H1 (cell line): ENCODE results near the gene MBTPS2. TPM values are rescaled to one million over a fixed set of nuclear protein-coding genes. Genes with fewer than 3 reads are reported as not detected.

Experiments used
- CTCF ChIA-PET: fragments of 300-600 bp; sonication (Branson Sonifier 250); formaldehyde crosslinking; loops from one replicate; lab custom pipeline; 2021; ENCODE audit not compliant: partially characterized antibody; lab: Charles Lee
- POLR2A ChIA-PET: fragments of 300-600 bp; sonication (Branson Sonifier 250); formaldehyde crosslinking; loops from one replicate; lab custom pipeline; 2021; ENCODE audit warnings: inconsistent platforms; ENCODE audit not compliant: partially characterized antibody; lab: Charles Lee
- DNase-seq, 2 experiments: peaks; one replicate each; pipeline versions ENCODE4 v3.0.0 to v3.0.0-alpha.2; 2010 to 2022; ENCODE audit warnings: low spot score in 2 of 2, low read depth in 1 of 2, mixed read lengths in 1 of 2
- FAIRE-seq: peaks from 2 replicates; lab custom pipeline; 2011; peaks lifted over from hg19 to GRCh38; lab: Jason Lieb, UNC
- H2AFZ ChIP-seq: 2 replicates; pipeline ENCODE4 v1.8.1; 2012; ENCODE audit warnings: low read length, inconsistent platforms
- H2AK5ac ChIP-seq: 2 replicates; pipeline ENCODE4 v1.6.1; 2013; ENCODE audit warnings: low read depth, low read length
- H2BK120ac ChIP-seq: replicated peaks from 2 replicates; pipeline ENCODE3; 2013; ENCODE audit warnings: low read depth, low read length, inconsistent platforms
- H2BK12ac ChIP-seq: 2 replicates; pipeline ENCODE4 v1.6.1; 2013; ENCODE audit warnings: low read depth, low read length
- H2BK15ac ChIP-seq: 2 replicates; pipeline ENCODE4 v1.6.1; 2013; ENCODE audit warnings: low read length
- H2BK20ac ChIP-seq: 2 replicates; pipeline ENCODE4 v1.6.1; 2013; ENCODE audit warnings: low read length
- H2BK5ac ChIP-seq: 2 replicates; pipeline ENCODE4 v1.6.1; 2013; ENCODE audit warnings: low read depth, low read length
- H3K14ac ChIP-seq: 2 replicates; pipeline ENCODE4 v1.6.1; 2013; ENCODE audit warnings: inconsistent platforms; ENCODE audit not compliant: insufficient read length
- H3K18ac ChIP-seq: 2 replicates; pipeline ENCODE4 v1.6.1; 2013; ENCODE audit warnings: low read length; ENCODE audit errors: extremely low read depth
- H3K23ac ChIP-seq: 2 replicates; pipeline ENCODE4 v1.6.1; 2013; ENCODE audit warnings: inconsistent platforms; ENCODE audit not compliant: insufficient read length
- H3K23me2 ChIP-seq: 2 replicates; pipeline ENCODE4 v1.6.1; 2013; ENCODE audit warnings: low read depth, low read length
- H3K27ac ChIP-seq: 2 replicates; pipeline ENCODE4 v1.6.1; 2011; ENCODE audit warnings: low read depth, low read length, inconsistent platforms
- H3K27me3 ChIP-seq, 4 experiments: replicated peaks in 1 of 4; 1 replicate in 1 of 4; 2 replicates in 3 of 4; pipeline versions ENCODE4 v1.6.1 to v1.8.1; 2011 to 2013; ENCODE audit warnings: low read length in 3 of 4, mild to moderate bottlenecking in 3 of 4, inconsistent platforms in 2 of 4, mixed read lengths in 2 of 4, moderate library complexity in 1 of 4; ENCODE audit not compliant: control insufficient read depth in 3 of 4, insufficient read depth in 3 of 4; ENCODE audit errors: extremely low read depth in 1 of 4
- H3K36me3 ChIP-seq, 4 experiments: 2 replicates each; pipeline versions ENCODE4 v1.6.1 to v1.8.1; 2011 to 2013; ENCODE audit warnings: mild to moderate bottlenecking in 4 of 4, low read length in 3 of 4, moderate library complexity in 2 of 4, control low read depth in 1 of 4, inconsistent platforms in 1 of 4; ENCODE audit not compliant: insufficient read depth in 4 of 4, control insufficient read depth in 2 of 4
- H3K4ac ChIP-seq: replicated peaks from 2 replicates; pipeline ENCODE3; 2013; ENCODE audit warnings: low read length, low read depth, mixed read lengths, inconsistent platforms; ENCODE audit not compliant: insufficient read length
- H3K4me1 ChIP-seq, 4 experiments: replicated peaks in 1 of 4; 1 replicate in 1 of 4; 2 replicates in 3 of 4; pipeline versions ENCODE4 v1.6.1 to v1.8.1; 2011 to 2013; ENCODE audit warnings: low read length in 3 of 4, inconsistent platforms in 2 of 4, mixed read lengths in 1 of 4; ENCODE audit not compliant: insufficient read depth in 4 of 4, control insufficient read depth in 3 of 4
- H3K4me2 ChIP-seq, 2 experiments: 2 replicates each; pipeline versions ENCODE4 v1.6.1 to v1.8.1; 2011 to 2013; ENCODE audit warnings: low read depth in 2 of 2, low read length in 2 of 2, control low read depth in 1 of 2, inconsistent platforms in 1 of 2, mild to moderate bottlenecking in 1 of 2; ENCODE audit not compliant: insufficient read depth in 1 of 2
- H3K4me3 ChIP-seq, 4 experiments: fragments of 200-600, 300-600 bp in 1 of 4; sonication (generic), shearing (Covaris generic), sonication (Bioruptor Twin) in 1 of 4; 2 replicates each; pipeline versions ENCODE4 v1.5.1 to v1.8.1; 2011 to 2016; ENCODE audit warnings: low read length in 4 of 4, low read depth in 3 of 4, control low read depth in 2 of 4, inconsistent platforms in 2 of 4, mild to moderate bottlenecking in 2 of 4, mixed read lengths in 1 of 4, moderate library complexity in 1 of 4; ENCODE audit not compliant: insufficient read depth in 2 of 4; ENCODE audit errors: extremely low read depth in 1 of 4
- H3K56ac ChIP-seq: replicated peaks from 2 replicates; pipeline ENCODE3; 2013; ENCODE audit warnings: low read depth, mild to moderate bottlenecking, mixed read lengths, low read length, inconsistent platforms; ENCODE audit not compliant: insufficient read length
- H3K79me1 ChIP-seq: 2 replicates; pipeline ENCODE4 v1.6.1; 2013; ENCODE audit warnings: low read depth, low read length, control low read depth
- H3K79me2 ChIP-seq, 2 experiments: 2 replicates each; pipeline versions ENCODE4 v1.6.1 to v1.8.1; 2012 to 2013; ENCODE audit warnings: low read length in 2 of 2, mild to moderate bottlenecking in 2 of 2, inconsistent platforms in 1 of 2; ENCODE audit not compliant: insufficient read depth in 2 of 2, control insufficient read depth in 1 of 2
- H3K9ac ChIP-seq, 4 experiments: replicated peaks in 1 of 4; 1 replicate in 1 of 4; 2 replicates in 3 of 4; pipeline versions ENCODE4 v1.6.1 to v1.8.1; 2011 to 2013; ENCODE audit warnings: low read depth in 3 of 4, low read length in 3 of 4, control low read depth in 2 of 4, mild to moderate bottlenecking in 2 of 4, moderate library complexity in 2 of 4, inconsistent platforms in 1 of 4; ENCODE audit errors: extremely low read depth in 1 of 4
- H3K9me3 ChIP-seq, 2 experiments: 2 replicates each; pipeline versions ENCODE4 v1.6.1 to v1.8.1; 2012 to 2013; ENCODE audit warnings: mild to moderate bottlenecking in 2 of 2, moderate library complexity in 2 of 2, control low read depth in 1 of 2, inconsistent platforms in 1 of 2, low read depth in 1 of 2, low read length in 1 of 2, mixed read lengths in 1 of 2; ENCODE audit not compliant: insufficient read depth in 2 of 2
- H4K20me1 ChIP-seq, 2 experiments: replicated peaks in 1 of 2; 2 replicates each; pipeline versions ENCODE3 to v1.8.1; 2011 to 2013; ENCODE audit warnings: inconsistent platforms in 2 of 2, low read length in 2 of 2, mild to moderate bottlenecking in 1 of 2; ENCODE audit not compliant: insufficient read depth in 2 of 2, control insufficient read depth in 1 of 2
- H4K5ac ChIP-seq: 2 replicates; pipeline ENCODE4 v1.6.1; 2013; ENCODE audit warnings: low read length, low read depth, mixed read lengths, inconsistent platforms; ENCODE audit not compliant: insufficient read length
- H4K8ac ChIP-seq: 2 replicates; pipeline ENCODE4 v1.8.0; 2013; ENCODE audit warnings: mild to moderate bottlenecking, moderate library complexity, low read length, inconsistent platforms; ENCODE audit not compliant: insufficient read depth; ENCODE audit errors: extremely low read depth
- H4K91ac ChIP-seq: replicated peaks from 2 replicates; pipeline ENCODE3; 2013; ENCODE audit warnings: low read length, mixed read lengths, inconsistent platforms; ENCODE audit not compliant: insufficient read length
- EP300 ChIP-seq, 2 experiments: IDR thresholded peaks; 1 replicate in 1 of 2; 2 replicates in 1 of 2; pipeline ENCODE4 v1.6.1; 2011 to 2012; ENCODE audit warnings: low read depth in 2 of 2, low read length in 2 of 2, mild to moderate bottlenecking in 2 of 2, borderline replicate concordance in 1 of 2, inconsistent platforms in 1 of 2, moderate library complexity in 1 of 2
- HDAC2 ChIP-seq, 2 experiments: fragments of 300-600 bp in 1 of 2; sonication (generic) in 1 of 2; IDR thresholded peaks; 2 replicates each; pipeline ENCODE4 v1.6.1; 2011 to 2012; ENCODE audit warnings: low read depth in 2 of 2, low read length in 2 of 2, mild to moderate bottlenecking in 2 of 2, moderate library complexity in 2 of 2, borderline replicate concordance in 1 of 2, inconsistent platforms in 1 of 2
- KDM5A ChIP-seq: fragments of 200-600 bp; IDR thresholded peaks from 2 replicates; pipeline ENCODE4 v1.7.1; 2012; ENCODE audit warnings: mild to moderate bottlenecking, low read length, inconsistent platforms, mixed read lengths
- MAFK ChIP-seq: IDR thresholded peaks from 2 replicates; pipeline ENCODE4 v1.6.1; 2012; ENCODE audit warnings: low read depth, mild to moderate bottlenecking, improper control_type of control experiment, low read length
- RBBP5 ChIP-seq: IDR thresholded peaks from 2 replicates; pipeline ENCODE4 v1.7.1; 2012; ENCODE audit warnings: low read depth, mild to moderate bottlenecking, inconsistent platforms, low read length, moderate library complexity, borderline replicate concordance
- RXRA ChIP-seq: IDR thresholded peaks from 2 replicates; pipeline ENCODE4 v1.6.1; 2011; ENCODE audit warnings: low read depth, mild to moderate bottlenecking, low read length, moderate library complexity; ENCODE audit not compliant: insufficient read depth
- SP1 ChIP-seq: IDR thresholded peaks from 2 replicates; pipeline ENCODE4 v1.6.1; 2011; ENCODE audit warnings: low read depth, low read length
- SP2 ChIP-seq: IDR thresholded peaks from 2 replicates; pipeline ENCODE4 v1.6.1; 2012; ENCODE audit warnings: mild to moderate bottlenecking, low read length, inconsistent platforms
- TAF1 ChIP-seq: IDR thresholded peaks from 2 replicates; pipeline ENCODE4 v1.6.1; 2011; ENCODE audit warnings: mild to moderate bottlenecking, low read depth, low read length
- TBP ChIP-seq: IDR thresholded peaks from 2 replicates; pipeline ENCODE4 v1.6.1; 2011; ENCODE audit warnings: low read depth, low read length, improper control_type of control experiment
- WGBS, 2 experiments: shearing (Covaris generic) in 1 of 2; methylation state at CpG; one replicate each; pipeline versions ENCODE4 v1.1.6 to v1.1.7; 2013 to 2015; ENCODE audit warnings: low lambda C conversion rate in 2 of 2, mixed read lengths in 2 of 2, inconsistent platforms in 1 of 2, low coverage in 1 of 2, missing lambda C conversion rate in 1 of 2; ENCODE audit not compliant: insufficient replicate concordance in 2 of 2, insufficient coverage in 1 of 2, insufficient read length in 1 of 2; ENCODE audit errors: extremely low coverage in 1 of 2, missing lambda C conversion rate in 1 of 2; 5-methylcytosine and 5-hydroxymethylcytosine counted together
- polyA plus RNA-seq, 7 experiments: library from polyadenylated mRNA; depleted of rRNA in 3 of 7; stranded (reverse) in 5 of 7; unstranded in 2 of 7; fragments of >200 nt in 5 of 7; fragments of 200-250 nt in 2 of 7; gene quantifications; 1 replicate in 5 of 7; 2 replicates in 1 of 7; 4 replicates in 1 of 7; pipeline versions ENCODE4 v1.2.1 to v1.2.3, GENCODE V29; 2011 to 2013; ENCODE audit warnings: missing spikeins in 2 of 7, mixed read lengths in 2 of 7
- total RNA-seq: library from RNA; stranded (reverse); fragmentation: NEBNext Ultra II Directional; extraction: Animal tissue kit (Norgen Biotek cat#: 25700); gene quantifications from 2 replicates; pipeline ENCODE4 v1.2.1, GENCODE V29; 2021
- TF ChIP-seq, protein P1 (sequence below): IDR thresholded peaks from 2 replicates; pipeline ENCODE4 v1.6.1; 2012; ENCODE audit warnings: inconsistent platforms
- TF ChIP-seq, protein P2 (sequence below): IDR thresholded peaks from 2 replicates; pipeline ENCODE4 v1.6.1; 2011; ENCODE audit warnings: low read length, improper control_type of control experiment

MBTPS2 gene
- total and polyA plus RNA-seq, 2 of the 8 experiments (the other 6 are each of a cell fraction or from before 2014, with no cell fraction given): 4.3 to 7.4 TPM

DNA sequence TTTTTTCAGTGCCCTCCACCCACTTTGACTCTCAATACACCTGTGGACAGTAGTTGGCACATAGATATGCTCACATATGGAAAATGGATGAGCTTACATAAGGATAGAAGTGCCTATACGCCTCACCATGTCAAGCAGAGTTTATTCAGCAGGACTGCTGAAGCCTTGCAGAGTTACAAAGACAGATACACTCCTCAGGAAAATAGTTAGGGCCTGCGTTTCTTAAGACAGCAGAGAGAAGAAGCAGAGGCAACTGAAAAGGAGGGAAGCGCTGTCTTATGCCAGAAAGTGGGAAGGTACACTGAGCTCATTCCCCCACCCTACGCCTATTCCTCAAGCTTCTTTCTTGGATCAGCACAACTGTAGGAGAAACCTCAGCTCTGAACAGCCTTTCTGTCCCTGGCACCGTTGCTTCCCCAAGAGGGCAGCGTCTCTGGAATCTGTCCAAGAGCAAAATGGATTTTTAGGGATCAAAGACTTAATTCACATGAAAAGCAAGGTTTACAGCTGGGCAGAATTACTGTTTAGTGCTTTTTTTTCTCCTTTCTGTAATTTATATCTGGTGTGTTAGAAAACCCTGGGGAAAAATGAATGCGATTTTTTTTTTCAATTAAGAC, 37.3 kb upstream of the MBTPS2 start:
- H2BK5ac ChIP-seq: no peak overlapping the region
- ChIA-PET POLR2A (no interaction called here), CTCF (interaction anchor here (0.7 to 1.2 kb wide), 4 partner anchors 10 to 183 kb away, joined by 3 to 4 read pairs (median 3); no protein-coding TSS in a partner anchor)
- H3K9ac ChIP-seq: no peak overlapping the region
- DNase-seq (no peak), FAIRE-seq (no peak)
- no peak overlapping the region for H3K27ac ChIP-seq
- no peak overlapping the region for H3K56ac ChIP-seq
- no peak overlapping the region for H2BK15ac ChIP-seq
- H3K27me3 ChIP-seq: no peaks in the 10 kb centered on the region
- no peaks in the 10 kb centered on the region for H3K23me2 ChIP-seq
- no peaks in the 10 kb centered on the region for H4K20me1 ChIP-seq
- H2BK120ac ChIP-seq: no peak overlapping the region
- no peaks in the 10 kb centered on the region for H3K36me3 ChIP-seq
- H2AFZ ChIP-seq: no peak overlapping the region; the same call in 1 of the 2 replicates
- no peak overlapping the region for H3K14ac ChIP-seq
- H3K4ac ChIP-seq: no peak overlapping the region
- H3K18ac ChIP-seq: no peak overlapping the region
- no peak overlapping the region for H2BK20ac ChIP-seq
- no peak overlapping the region for H2BK12ac ChIP-seq
- H4K91ac ChIP-seq: no peak overlapping the region
- no peaks in the 10 kb centered on the region for H3K79me2 ChIP-seq
- no peaks in the 10 kb centered on the region for H3K79me1 ChIP-seq
- H4K5ac ChIP-seq: no peak overlapping the region
- no peak overlapping the region for H2AK5ac ChIP-seq
- H3K4me1 ChIP-seq: no peaks in the 10 kb centered on the region
- no peak overlapping the region for H4K8ac ChIP-seq
- no peak overlapping the region for H3K4me2 ChIP-seq
- no peak overlapping the region for H3K23ac ChIP-seq
- 88% methylated on average over 6 of the region's 7 CpGs; no CpG with 5 or more reads in 1 of the 2 experiments for WGBS, 2 experiments
- H3K9me3 ChIP-seq: no peaks in the 10 kb centered on the region
- no peak overlapping the region for H3K4me3 ChIP-seq
- no peak for TF ChIP-seq HDAC2 (IDR thresholded peaks at IDR 0.05; ENCODE audit: borderline replicate concordance in 1 of 2, low read depth in 2 of 2, low read length in 2 of 2)
- TF ChIP-seq SP1: no peak
- TF ChIP-seq SP2: no peak
- no peak for TF ChIP-seq EP300 (IDR thresholded peaks at IDR 0.05; ENCODE audit: borderline replicate concordance in 1 of 2, low read depth in 2 of 2, low read length in 2 of 2)
- TF ChIP-seq KDM5A: no peak
- TF ChIP-seq TAF1: no peak
- no peak for TF ChIP-seq RXRA
- TF ChIP-seq MAFK: no peak
- TF ChIP-seq, protein P1, sequence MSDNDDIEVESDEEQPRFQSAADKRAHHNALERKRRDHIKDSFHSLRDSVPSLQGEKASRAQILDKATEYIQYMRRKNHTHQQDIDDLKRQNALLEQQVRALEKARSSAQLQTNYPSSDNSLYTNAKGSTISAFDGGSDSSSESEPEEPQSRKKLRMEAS: no peak
- no peak for TF ChIP-seq TBP
- TF ChIP-seq, protein P2, sequence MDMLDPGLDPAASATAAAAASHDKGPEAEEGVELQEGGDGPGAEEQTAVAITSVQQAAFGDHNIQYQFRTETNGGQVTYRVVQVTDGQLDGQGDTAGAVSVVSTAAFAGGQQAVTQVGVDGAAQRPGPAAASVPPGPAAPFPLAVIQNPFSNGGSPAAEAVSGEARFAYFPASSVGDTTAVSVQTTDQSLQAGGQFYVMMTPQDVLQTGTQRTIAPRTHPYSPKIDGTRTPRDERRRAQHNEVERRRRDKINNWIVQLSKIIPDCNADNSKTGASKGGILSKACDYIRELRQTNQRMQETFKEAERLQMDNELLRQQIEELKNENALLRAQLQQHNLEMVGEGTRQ: no peak
- TF ChIP-seq RBBP5: no peak
